ENCODE data around the gene ZNF879.

- TF ChIP-seq, protein P1, sequence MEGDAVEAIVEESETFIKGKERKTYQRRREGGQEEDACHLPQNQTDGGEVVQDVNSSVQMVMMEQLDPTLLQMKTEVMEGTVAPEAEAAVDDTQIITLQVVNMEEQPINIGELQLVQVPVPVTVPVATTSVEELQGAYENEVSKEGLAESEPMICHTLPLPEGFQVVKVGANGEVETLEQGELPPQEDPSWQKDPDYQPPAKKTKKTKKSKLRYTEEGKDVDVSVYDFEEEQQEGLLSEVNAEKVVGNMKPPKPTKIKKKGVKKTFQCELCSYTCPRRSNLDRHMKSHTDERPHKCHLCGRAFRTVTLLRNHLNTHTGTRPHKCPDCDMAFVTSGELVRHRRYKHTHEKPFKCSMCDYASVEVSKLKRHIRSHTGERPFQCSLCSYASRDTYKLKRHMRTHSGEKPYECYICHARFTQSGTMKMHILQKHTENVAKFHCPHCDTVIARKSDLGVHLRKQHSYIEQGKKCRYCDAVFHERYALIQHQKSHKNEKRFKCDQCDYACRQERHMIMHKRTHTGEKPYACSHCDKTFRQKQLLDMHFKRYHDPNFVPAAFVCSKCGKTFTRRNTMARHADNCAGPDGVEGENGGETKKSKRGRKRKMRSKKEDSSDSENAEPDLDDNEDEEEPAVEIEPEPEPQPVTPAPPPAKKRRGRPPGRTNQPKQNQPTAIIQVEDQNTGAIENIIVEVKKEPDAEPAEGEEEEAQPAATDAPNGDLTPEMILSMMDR (IDR thresholded peaks at IDR 0.05): no peak
- TF ChIP-seq POLR2A (IDR thresholded peaks at IDR 0.05): no peak
Observed at GRCh38 chr5:179033004-179033580, 9.5 kb downstream of the ZNF879 start.

Measured in thyroid gland (tissue), 4 donors.